GM12864 (cell line): ENCODE data around the gene NINJ2.

Source experiments
- DNase-seq: peaks from one replicate; pipeline ENCODE4 v3.0.0-alpha.2; 2011; ENCODE audit warnings: low read depth
- H3K4me3 ChIP-seq: 2 replicates; pipeline ENCODE4 v1.5.1; 2011; ENCODE audit warnings: mild to moderate bottlenecking, low read depth, low read length, control low read depth
- TF ChIP-seq, protein P1 (sequence below): IDR thresholded peaks from 2 replicates; pipeline ENCODE4 v1.5.1; 2011; ENCODE audit warnings: low read depth, mild to moderate bottlenecking, moderate library complexity, low read length, control low read depth, inconsistent platforms; ENCODE audit errors: missing control alignments

NINJ2 gene

GRCh38 chr12:524167-524951 lies 138.9 kb downstream of the NINJ2 start:
- DNase-seq, result no peak
- no peak overlapping the region for H3K4me3 ChIP-seq
- TF ChIP-seq, protein P1, sequence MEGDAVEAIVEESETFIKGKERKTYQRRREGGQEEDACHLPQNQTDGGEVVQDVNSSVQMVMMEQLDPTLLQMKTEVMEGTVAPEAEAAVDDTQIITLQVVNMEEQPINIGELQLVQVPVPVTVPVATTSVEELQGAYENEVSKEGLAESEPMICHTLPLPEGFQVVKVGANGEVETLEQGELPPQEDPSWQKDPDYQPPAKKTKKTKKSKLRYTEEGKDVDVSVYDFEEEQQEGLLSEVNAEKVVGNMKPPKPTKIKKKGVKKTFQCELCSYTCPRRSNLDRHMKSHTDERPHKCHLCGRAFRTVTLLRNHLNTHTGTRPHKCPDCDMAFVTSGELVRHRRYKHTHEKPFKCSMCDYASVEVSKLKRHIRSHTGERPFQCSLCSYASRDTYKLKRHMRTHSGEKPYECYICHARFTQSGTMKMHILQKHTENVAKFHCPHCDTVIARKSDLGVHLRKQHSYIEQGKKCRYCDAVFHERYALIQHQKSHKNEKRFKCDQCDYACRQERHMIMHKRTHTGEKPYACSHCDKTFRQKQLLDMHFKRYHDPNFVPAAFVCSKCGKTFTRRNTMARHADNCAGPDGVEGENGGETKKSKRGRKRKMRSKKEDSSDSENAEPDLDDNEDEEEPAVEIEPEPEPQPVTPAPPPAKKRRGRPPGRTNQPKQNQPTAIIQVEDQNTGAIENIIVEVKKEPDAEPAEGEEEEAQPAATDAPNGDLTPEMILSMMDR, result no peak

- TF ChIP-seq, protein P1, result no peak
- DNase-seq, result no peak
- no peak overlapping the region for H3K4me3 ChIP-seq
These were observed 140.4 kb downstream of the NINJ2 start for GRCh38 chr12:522692-523378.

- TF ChIP-seq, protein P1, result no peak
- no peak overlapping the region for H3K4me3 ChIP-seq
- no peak for DNase-seq
These were observed 143.1 kb downstream of the NINJ2 start for GRCh38 chr12:520119-520518.

GRCh38 chr12:517538-517937 lies 145.7 kb downstream of the NINJ2 start:
- H3K4me3 ChIP-seq, result no peak overlapping the region
- no peak for DNase-seq
- TF ChIP-seq, protein P1, result no peak
